HUDEP-2 (cell line): ENCODE data around the gene VPS52.
"Not testable (repeated sequence)": the region's sequence is repeated elsewhere in the genome, so short reads cannot be mapped to it uniquely, and the experiment has no call there.

Source experiments
- DNase-seq, 76 experiments: peaks; one replicate each; lab custom pipeline; 2025; ENCODE audit not compliant: unreplicated experiment in 76 of 76; lab: John Stamatoyannopoulos, UW

VPS52 gene

GRCh38 chr6:33286946-33287914, 15.6 kb upstream of the VPS52 start:
- DNase-seq, result no peak

DNA sequence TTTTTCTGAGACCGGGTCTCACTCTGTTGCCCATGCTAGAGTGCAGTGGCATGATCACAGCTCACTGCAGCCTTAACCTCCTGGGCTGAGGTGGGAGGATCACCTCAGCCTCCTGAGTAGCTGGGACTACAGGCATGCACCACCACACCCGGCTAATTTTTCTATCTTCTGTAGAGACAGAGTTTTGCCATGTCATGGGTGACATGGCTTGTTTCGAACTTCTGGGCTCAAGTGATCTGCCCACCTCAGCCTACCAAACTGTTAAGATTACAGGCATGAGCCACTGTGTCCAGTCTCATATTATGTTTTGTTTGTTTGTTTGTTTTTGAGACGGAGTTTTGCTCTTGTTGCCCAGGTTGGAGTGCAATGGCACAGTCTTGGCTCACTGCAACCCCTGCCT, 13.5 kb upstream of the VPS52 start:
- peak in 1 of 76 experiments; percentile 12 for DNase-seq

DNA sequence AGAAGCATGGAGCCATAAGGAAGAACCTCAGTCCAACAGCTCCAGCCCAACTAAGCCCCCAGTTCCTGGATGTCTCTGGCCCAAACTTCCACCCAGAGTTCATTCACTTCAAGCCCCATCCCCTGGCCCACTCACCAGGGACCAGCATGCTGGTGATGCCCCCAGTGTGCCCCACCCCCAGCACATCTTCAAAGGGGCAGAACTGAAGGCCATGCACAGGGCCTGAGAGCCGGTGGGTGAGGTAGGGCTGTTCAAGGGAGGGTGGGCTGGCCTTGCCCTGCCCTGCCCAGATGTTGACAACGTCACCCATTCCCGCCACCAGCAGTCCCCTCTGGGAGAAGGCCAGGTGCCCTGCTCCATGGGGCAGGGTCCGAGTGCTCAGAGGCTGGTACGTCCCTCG, 8.9 kb upstream of the VPS52 start:
- DNase-seq, result no peak

DNA sequence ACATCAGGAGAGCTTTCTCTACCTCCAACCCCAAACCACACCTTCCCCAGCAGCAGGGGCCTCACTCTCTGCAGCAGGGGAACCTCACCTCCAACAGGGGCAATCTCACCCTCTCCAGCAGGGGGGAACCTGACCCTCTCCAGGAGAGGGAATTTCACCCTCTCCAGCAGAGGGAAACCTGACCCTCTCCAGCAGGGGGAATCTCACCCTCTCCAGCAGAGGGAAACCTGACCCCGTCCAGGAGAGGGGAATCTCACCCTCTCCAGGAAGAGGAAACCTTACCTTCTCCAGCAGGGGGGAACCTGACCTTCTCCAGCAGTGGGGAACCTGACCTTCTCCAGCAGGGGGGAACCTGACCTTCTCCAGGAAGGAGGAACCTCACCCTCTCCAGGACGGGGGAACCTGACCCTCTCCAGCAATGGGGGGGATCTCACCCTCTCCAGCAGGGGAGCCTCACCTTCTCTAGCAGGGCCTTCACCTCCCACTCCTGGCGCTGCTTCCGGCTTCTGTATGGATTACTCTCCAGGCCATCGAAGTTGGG, 8.4 kb upstream of the VPS52 start:
- peak in 21 of 76 experiments; percentile 3 to 43 (median 27) for DNase-seq

- no peak for DNase-seq
Measured at GRCh38 chr6:33279257-33279695, 7.6 kb upstream of the VPS52 start.

GRCh38 chr6:33278810-33279209, 7.1 kb upstream of the VPS52 start:
- DNase-seq, result no peak

DNA sequence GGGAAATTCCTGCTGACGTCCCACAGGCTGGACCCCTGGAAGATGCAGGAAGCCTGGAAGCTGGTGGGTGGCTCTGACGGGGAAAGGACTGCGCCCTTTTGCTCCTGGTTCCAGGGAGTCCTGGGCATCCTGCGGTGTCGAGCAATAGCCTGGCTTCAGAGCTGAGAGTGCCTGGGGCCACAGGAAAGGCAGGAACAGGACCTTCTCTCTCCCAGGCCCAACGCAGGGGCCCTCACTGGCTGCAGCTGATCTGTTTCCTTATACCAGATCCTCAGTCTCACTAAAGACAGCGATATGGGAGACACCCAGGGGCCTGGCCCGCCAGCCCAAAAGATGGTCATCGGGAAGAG, 6.7 kb upstream of the VPS52 start:
- DNase-seq, result no peak

GRCh38 chr6:33277663-33278391, 6.2 kb upstream of the VPS52 start:
- peak in 12 of 76 experiments; percentile 9 to 39 (median 25) for DNase-seq

GRCh38 chr6:33276864-33277662, 5.4 kb upstream of the VPS52 start, which contains the start of gene B3GALT4:
Gene B3GALT4 (plus strand): TSS chr6:33277123. CDS start chr6:33277420, 297 bp downstream.
- DNase-seq, result peak in 73 of 76 experiments; percentile 34 to 96 (median 78)

DNA sequence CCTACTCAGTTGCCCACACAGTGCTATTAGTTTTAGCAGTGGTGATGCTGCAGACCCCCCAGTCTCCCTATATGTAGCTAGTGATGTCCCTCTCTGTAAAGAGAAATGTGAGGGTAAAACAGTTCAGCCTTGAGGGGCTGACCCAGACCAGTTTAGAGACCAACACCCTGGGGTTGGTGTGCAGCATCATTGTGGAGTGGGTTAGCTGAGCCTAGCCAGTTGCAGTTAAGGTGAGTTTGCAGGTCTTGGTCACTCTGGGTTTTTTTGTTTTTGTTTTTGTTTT, 4.8 kb upstream of the VPS52 start:
- DNase-seq, result no peak

DNA sequence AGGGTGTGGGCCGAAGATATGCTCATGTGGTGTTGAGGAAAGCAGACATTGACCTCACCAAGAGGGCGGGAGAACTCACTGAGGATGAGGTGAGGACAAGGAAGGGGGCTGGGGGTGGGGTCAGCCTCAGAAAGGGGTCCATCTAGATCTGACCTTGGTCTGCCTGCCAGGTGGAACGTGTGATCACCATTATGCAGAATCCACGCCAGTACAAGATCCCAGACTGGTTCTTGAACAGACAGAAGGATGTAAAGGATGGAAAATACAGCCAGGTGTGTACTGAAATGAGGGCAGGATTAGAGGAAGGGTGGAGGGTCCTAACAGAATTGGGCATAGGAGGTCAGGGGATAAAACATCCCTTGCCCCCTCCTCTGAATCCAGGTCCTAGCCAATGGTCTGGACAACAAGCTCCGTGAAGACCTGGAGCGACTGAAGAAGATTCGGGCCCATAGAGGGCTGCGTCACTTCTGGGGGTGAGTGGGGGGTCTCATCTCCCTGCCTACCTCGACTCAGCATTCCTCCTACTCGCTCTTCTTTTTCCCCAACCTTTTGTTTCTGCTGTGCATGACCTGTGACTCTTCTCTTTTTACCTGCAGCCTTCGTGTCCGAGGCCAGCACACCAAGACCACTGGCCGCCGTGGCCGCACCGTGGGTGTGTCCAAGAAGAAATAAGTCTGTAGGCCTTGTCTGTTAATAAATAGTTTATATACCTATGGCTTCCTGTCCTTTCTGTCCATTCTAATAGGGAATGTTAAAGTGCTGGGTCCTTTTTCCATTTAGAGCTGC, 4.3 kb upstream of the VPS52 start:
- DNase-seq, result not testable (repeated sequence)

DNA sequence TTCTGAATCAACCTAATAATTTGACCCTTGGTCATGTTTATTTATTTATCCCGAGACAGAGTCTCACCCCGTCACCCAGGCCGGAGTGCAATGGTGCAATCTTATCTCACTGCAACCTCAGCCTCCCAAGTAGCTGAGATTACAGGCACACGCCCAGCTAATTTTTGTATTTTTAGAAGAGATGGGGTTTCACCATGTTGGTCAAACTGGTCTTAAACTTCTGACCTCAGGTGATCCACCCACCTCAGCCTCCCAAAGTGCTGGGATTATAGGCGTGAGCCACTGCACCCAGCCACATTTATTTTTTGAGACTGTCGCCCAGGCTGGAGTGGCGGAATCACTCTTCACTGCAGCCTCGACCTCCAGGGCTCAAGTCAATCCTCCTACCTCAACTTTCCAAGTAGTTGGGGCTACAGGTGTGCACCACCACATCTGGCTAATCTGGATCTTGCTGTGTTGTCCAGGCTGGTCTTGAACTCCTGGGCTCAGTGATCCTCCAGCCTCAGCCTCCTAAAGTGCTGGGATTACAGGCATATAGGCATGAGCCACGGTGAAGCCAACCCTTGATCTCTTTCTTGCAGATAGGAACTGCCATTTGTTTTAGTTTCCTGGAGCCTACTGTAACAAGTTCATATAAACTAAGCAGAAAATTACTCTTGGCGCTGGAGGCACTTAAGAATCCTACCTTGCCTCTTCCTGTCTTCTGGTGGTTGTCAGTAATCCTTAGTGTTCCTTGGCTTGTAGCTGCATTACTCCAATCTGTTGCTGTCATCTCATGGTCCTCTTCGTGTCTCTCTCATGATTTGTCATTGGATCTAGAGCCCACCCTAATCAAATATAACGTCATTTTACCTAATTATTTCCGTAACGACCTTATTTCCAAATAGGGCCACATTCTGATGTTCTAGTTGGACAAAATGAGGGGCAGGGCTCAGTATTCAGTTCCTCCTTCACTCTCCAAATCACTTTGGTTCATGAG, 2.5 kb upstream of the VPS52 start:
- peak in 3 of 76 experiments; percentile 25 to 39 (median 26) for DNase-seq

GRCh38 chr6:33273129-33273923, 1.6 kb upstream of the VPS52 start:
- peak in 2 of 76 experiments; percentile 14 to 21 for DNase-seq

- peak in 6 of 76 experiments; percentile 35 to 74 (median 60) for DNase-seq
Measured at GRCh38 chr6:33272275-33273128, 826 bp upstream of the VPS52 start.

GRCh38 chr6:33271117-33271467, 584 bp downstream of the VPS52 start:
- DNase-seq, result peak in 12 of 76 experiments; percentile 28 to 95 (median 50)

- no peak for DNase-seq
Measured at GRCh38 chr6:33264015-33264414, 7.7 kb downstream of the VPS52 start.

DNA sequence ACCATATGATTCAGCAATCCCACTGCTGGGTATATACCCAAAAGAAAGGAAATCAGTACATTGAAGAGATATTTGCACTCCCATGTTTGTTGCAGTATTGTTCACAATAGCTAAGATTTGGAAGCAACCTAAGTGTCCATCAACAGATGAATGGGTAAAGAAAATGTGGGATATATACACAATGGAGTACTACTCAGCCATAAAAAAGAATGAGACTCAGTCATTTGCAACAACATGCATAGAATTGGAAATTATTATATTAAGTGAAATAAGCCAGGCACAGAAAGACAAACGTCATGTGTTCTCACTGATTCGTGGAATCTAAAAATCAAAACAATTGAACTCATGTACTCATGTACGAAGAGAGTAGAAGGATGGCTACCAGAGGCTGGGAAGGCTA, 9.2 kb downstream of the VPS52 start:
- not testable (repeated sequence) for DNase-seq
